A549 (cell line): Measurements from ENCODE around the gene ABCC3. TPM values are rescaled to one million over a fixed set of nuclear protein-coding genes. Genes with fewer than 3 reads are reported as not detected.

Experiments used
- ATAC-seq, 2 experiments: fragments of 200-7000 bp in 1 of 2; fragments of >200 bp in 1 of 2; cut with Nextera tagmentation in 1 of 2; cut with Tn5 transposase in 1 of 2; 3 replicates each; pipeline versions ENCODE4 v1.8.0 to v1.9.1; 2018 to 2020; ENCODE audit warnings: mild to moderate bottlenecking in 1 of 2, moderate library complexity in 1 of 2
- CTCF ChIA-PET: fragments of 300-600 bp; sonication (Branson Sonifier 250); formaldehyde crosslinking; extraction: SDS; loops from one replicate; lab custom pipeline; 2021; ENCODE audit warnings: antibody characterized with exemption, inconsistent platforms; lab: Yijun Ruan, JAX
- POLR2A ChIA-PET: fragments of 350-600 bp; formaldehyde crosslinking; extraction: SDS; loops from one replicate; lab custom pipeline; 2021; ENCODE audit warnings: antibody characterized with exemption, inconsistent platforms; lab: Yijun Ruan, JAX
- DNase-seq, 2 experiments: peaks; one replicate each; pipeline versions ENCODE4 v3.0.0 to v3.0.0-alpha.2; 2011 to 2016; ENCODE audit warnings: low read depth in 1 of 2, low spot score in 1 of 2
- FAIRE-seq: peaks from 2 replicates; lab custom pipeline; 2011; peaks lifted over from hg19 to GRCh38; lab: Jason Lieb, UNC
- H3K27ac ChIP-seq, 2 experiments: fragments of >200 bp; sonication (Bioruptor Twin); formaldehyde crosslinking; 3 replicates each; pipeline ENCODE4 v1.5.1; 2016 to 2017
- H3K4me1 ChIP-seq: fragments of >200 bp; sonication (Bioruptor Twin); formaldehyde crosslinking; 3 replicates; pipeline ENCODE4 v1.6.1; 2016
- H3K4me2 ChIP-seq: fragments of >200 bp; sonication (Bioruptor Twin); formaldehyde crosslinking; 3 replicates; pipeline ENCODE4 v1.6.1; 2016
- H3K4me3 ChIP-seq: fragments of >200 bp; sonication (Bioruptor Twin); formaldehyde crosslinking; 3 replicates; pipeline ENCODE4 v1.5.1; 2016
- H3K9me3 ChIP-seq: fragments of >200 bp; sonication (Bioruptor Twin); formaldehyde crosslinking; 3 replicates; pipeline ENCODE4 v1.6.1; 2016
- BHLHE40 ChIP-seq: IDR thresholded peaks from 2 replicates; pipeline ENCODE4 v1.6.1; 2012; ENCODE audit warnings: low read depth, low read length, inconsistent platforms
- E2F6 ChIP-seq: IDR thresholded peaks from 2 replicates; pipeline ENCODE4 v1.6.1; 2012; ENCODE audit warnings: low read depth, borderline replicate concordance
- EHMT2 ChIP-seq: fragments of 200-600 bp; sonication (generic); IDR thresholded peaks from 2 replicates; pipeline ENCODE4 v1.6.1; 2016; ENCODE audit warnings: antibody characterized with exemption, low read depth, mild to moderate bottlenecking, moderate library complexity
- HES2 ChIP-seq: fragments of >200 bp; sonication (Bioruptor Twin); formaldehyde crosslinking; IDR thresholded peaks from 2 replicates; pipeline ENCODE4 v1.6.1; 2016
- HMGXB4 ChIP-seq: fragments of 250-450 bp; sonication (Bioruptor Pico); IDR thresholded peaks from 2 replicates; pipeline ENCODE4 v1.5.0; 2021; ENCODE audit warnings: mild to moderate bottlenecking, moderate library complexity, borderline replicate concordance
- KDM5A ChIP-seq: fragments of 200-600 bp; sonication (generic); IDR thresholded peaks from 2 replicates; pipeline ENCODE4 v1.6.1; 2016; ENCODE audit warnings: antibody characterized with exemption, mild to moderate bottlenecking
- MAZ ChIP-seq: fragments of 150-350 bp; IDR thresholded peaks from 2 replicates; pipeline ENCODE4 v1.6.1; 2014; ENCODE audit warnings: antibody characterized with exemption, low read depth, low read length, borderline replicate concordance
- NR3C1 ChIP-seq: fragments of >200 bp; sonication (Bioruptor Twin); formaldehyde crosslinking; IDR thresholded peaks from 3 replicates; pipeline ENCODE4 v1.6.1; 2017
- SMC3 ChIP-seq: fragments of >200 bp; sonication (Bioruptor Twin); formaldehyde crosslinking; IDR thresholded peaks from 3 replicates; pipeline ENCODE4 v1.6.1; 2018; ENCODE audit warnings: inconsistent platforms
- TP53 ChIP-seq: fragments of 250-450 bp; sonication (Bioruptor Pico); IDR thresholded peaks from 2 replicates; pipeline ENCODE4 v1.5.0; 2021; ENCODE audit warnings: mild to moderate bottlenecking, moderate library complexity
- USF2 ChIP-seq: fragments of 450-650 bp; IDR thresholded peaks from 2 replicates; pipeline ENCODE4 v1.6.1; 2014; ENCODE audit warnings: antibody characterized with exemption
- ZFP36 ChIP-seq: fragments of 450-650 bp; IDR thresholded peaks from 2 replicates; pipeline ENCODE4 v1.6.1; 2014; ENCODE audit warnings: borderline replicate concordance; ENCODE audit not compliant: partially characterized antibody
- ZNF302 ChIP-seq: fragments of 250-450 bp; sonication (Bioruptor Pico); IDR thresholded peaks from 2 replicates; pipeline ENCODE4 v1.9.0; 2021; ENCODE audit warnings: inconsistent platforms, mild to moderate bottlenecking, moderate library complexity
- WGBS: methylation state at CpG from one replicate; pipeline ENCODE4 v1.1.6; 2017; ENCODE audit errors: missing lambda C conversion rate; 5-methylcytosine and 5-hydroxymethylcytosine counted together
- polyA plus RNA-seq, 4 experiments: library from polyadenylated mRNA; depleted of rRNA in 3 of 4; stranded (reverse); fragments of >200 nt; fragmentation: RNase III in 1 of 4; extraction: RNeasy Plus Mini Kit Qiagen cat#74134 plus additional on column Dnase treatment in 1 of 4; gene quantifications; 2 replicates in 3 of 4; 3 replicates in 1 of 4; pipeline ENCODE4 v1.2.3, GENCODE V29; 2011 to 2017
- TF ChIP-seq, protein P1 (sequence below): IDR thresholded peaks from 2 replicates; pipeline ENCODE4 v1.6.1; 2012
- TF ChIP-seq, protein P2 (sequence below): fragments of 200-600 bp; sonication (generic); IDR thresholded peaks from 2 replicates; pipeline ENCODE4 v1.6.1; 2016; ENCODE audit warnings: antibody characterized with exemption, mild to moderate bottlenecking, moderate library complexity
- TF ChIP-seq, protein P3 (sequence below): fragments of 150-350 bp; IDR thresholded peaks from 2 replicates; pipeline ENCODE4 v1.6.1; 2014; ENCODE audit warnings: low read depth, mild to moderate bottlenecking, low read length

Gene ABCC3
- polyA plus RNA-seq, 2 of the 4 experiments (the other 2 are of a cell fraction) = 248 to 342 TPM

- TF ChIP-seq E2F6 = 0 out of 2 replicates have a peak, but pooled peaks have one; percentile 12
- TF ChIP-seq MAZ = no peak
These were observed 2.6 kb upstream of the ABCC3 start (continued) for GRCh38 chr17:50631908-50632571.

DNA sequence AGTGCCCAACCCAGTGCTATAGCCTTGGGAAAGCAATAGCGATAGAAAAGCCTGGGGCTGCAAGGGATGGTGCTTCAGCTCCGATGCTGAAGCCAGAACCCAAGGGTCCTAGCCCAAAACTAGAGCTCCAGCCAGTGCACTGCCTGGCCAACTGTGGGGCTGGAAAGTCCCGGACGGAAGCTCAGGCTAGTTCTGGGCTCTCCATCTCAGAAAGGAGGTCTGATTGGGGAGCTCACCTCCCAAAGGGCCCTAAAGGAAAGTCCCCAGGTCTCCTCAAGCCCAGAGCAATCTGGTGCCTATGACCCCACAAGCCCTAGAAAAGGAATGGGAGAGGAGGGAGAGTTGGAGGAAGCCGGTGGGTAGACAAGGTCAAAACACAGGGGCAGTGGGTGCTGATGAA lies 2.0 kb upstream of the ABCC3 start:
- Histone ChIP-seq H3K4me1 (peaks cover 84% of the 10 kb centered on the region), H3K4me3 (no peak overlapping the region), H3K9me3 (no peaks in the 10 kb centered on the region), H3K4me2 (peak overlapping the region; percentile 56; the same call in 2 of the 3 replicates), H3K27ac (peak overlapping the region; percentile 99 to 100)
- DNase-seq (no peak), ATAC-seq (no peak), FAIRE-seq (no peak)
- WGBS = 96% methylated on average over 5 of the region's 5 CpGs
- CTCF ChIA-PET = interaction anchor here (0.8 to 48.0 kb wide), 8 partner anchors 10 to 433 kb away, joined by 3 to 2097 read pairs (median 3); partner anchors contain the start of gene ANKRD40
- POLR2A ChIA-PET = no interaction called here
- TF ChIP-seq E2F6 (no peak), SMC3 (no peak), ZFP36 (no peak), BHLHE40 (no peak), EHMT2 (no peak), TP53 (CRISPR knock-in tag) (no peak), HES2 (no peak), KDM5A (no peak), HMGXB4 (CRISPR knock-in tag) (no peak), USF2 (no peak), MAZ (no peak), NR3C1 (no peak), ZNF302 (CRISPR knock-in tag) (no peak)
- TF ChIP-seq, protein P1, sequence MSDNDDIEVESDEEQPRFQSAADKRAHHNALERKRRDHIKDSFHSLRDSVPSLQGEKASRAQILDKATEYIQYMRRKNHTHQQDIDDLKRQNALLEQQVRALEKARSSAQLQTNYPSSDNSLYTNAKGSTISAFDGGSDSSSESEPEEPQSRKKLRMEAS = no peak
- TF ChIP-seq, protein P2, sequence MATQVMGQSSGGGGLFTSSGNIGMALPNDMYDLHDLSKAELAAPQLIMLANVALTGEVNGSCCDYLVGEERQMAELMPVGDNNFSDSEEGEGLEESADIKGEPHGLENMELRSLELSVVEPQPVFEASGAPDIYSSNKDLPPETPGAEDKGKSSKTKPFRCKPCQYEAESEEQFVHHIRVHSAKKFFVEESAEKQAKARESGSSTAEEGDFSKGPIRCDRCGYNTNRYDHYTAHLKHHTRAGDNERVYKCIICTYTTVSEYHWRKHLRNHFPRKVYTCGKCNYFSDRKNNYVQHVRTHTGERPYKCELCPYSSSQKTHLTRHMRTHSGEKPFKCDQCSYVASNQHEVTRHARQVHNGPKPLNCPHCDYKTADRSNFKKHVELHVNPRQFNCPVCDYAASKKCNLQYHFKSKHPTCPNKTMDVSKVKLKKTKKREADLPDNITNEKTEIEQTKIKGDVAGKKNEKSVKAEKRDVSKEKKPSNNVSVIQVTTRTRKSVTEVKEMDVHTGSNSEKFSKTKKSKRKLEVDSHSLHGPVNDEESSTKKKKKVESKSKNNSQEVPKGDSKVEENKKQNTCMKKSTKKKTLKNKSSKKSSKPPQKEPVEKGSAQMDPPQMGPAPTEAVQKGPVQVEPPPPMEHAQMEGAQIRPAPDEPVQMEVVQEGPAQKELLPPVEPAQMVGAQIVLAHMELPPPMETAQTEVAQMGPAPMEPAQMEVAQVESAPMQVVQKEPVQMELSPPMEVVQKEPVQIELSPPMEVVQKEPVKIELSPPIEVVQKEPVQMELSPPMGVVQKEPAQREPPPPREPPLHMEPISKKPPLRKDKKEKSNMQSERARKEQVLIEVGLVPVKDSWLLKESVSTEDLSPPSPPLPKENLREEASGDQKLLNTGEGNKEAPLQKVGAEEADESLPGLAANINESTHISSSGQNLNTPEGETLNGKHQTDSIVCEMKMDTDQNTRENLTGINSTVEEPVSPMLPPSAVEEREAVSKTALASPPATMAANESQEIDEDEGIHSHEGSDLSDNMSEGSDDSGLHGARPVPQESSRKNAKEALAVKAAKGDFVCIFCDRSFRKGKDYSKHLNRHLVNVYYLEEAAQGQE = no peak
- TF ChIP-seq, protein P3, sequence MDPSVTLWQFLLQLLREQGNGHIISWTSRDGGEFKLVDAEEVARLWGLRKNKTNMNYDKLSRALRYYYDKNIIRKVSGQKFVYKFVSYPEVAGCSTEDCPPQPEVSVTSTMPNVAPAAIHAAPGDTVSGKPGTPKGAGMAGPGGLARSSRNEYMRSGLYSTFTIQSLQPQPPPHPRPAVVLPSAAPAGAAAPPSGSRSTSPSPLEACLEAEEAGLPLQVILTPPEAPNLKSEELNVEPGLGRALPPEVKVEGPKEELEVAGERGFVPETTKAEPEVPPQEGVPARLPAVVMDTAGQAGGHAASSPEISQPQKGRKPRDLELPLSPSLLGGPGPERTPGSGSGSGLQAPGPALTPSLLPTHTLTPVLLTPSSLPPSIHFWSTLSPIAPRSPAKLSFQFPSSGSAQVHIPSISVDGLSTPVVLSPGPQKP = no peak
